Activated CD4-positive, alpha-beta T cell treated with anti-CD3 and anti-CD28 coated beads for 48 hours (primary cell): ENCODE measurements around the gene YLPM1.
A peak's percentile ranks its signal among the peaks of the same experiment; 100 is the strongest.

Source experiments
- DNase-seq: peaks from one replicate; pipeline ENCODE4 v3.0.0-alpha.2; 2020

The YLPM1 gene

GRCh38 chr14:74792249-74793039, 29.3 kb downstream of the YLPM1 start:
- no peak for DNase-seq

GRCh38 chr14:74793506-74794155, 30.5 kb downstream of the YLPM1 start:
- no peak for DNase-seq

- no peak for DNase-seq
Measured at GRCh38 chr14:74794947-74795346, 31.8 kb downstream of the YLPM1 start.

DNA sequence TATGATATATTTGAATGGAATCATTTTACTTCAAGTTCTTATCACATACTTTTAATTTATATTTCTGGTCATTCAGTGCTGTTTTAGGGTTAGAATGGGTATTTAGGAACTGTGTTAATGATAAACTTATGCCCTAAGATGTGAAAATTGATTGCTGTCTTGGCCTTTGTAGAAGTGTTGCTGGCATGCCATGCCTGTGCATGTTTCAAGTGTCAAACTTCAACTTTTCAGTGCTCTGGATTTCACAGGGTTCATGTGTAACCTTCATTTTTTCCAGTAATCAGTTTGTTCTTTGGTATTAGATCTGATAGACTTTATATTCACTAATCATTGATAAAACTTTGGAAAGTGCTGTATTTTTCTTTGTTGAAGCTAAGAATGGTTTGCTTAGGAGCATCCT, 36.6 kb downstream of the YLPM1 start:
- DNase-seq, result no peak

DNA sequence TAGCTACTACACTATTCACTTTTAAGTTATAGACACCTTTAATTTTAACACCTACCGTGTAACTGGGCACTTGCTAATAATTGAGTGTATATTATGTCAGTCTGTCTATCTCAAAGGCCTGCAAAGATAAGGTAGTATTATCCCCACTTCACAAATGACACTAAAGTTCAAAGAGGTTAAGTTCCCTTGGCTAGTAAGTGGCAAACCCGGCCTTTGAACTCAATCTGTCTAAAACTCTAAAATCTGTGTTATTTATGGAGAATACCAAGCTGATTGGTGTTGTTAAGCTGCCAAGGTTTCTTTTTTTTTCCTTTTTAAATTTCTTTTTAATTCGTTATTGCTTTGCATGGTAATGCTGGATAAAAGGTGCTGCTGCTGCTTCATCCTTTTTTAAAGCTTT, 37.7 kb downstream of the YLPM1 start:
- no peak for DNase-seq

DNA sequence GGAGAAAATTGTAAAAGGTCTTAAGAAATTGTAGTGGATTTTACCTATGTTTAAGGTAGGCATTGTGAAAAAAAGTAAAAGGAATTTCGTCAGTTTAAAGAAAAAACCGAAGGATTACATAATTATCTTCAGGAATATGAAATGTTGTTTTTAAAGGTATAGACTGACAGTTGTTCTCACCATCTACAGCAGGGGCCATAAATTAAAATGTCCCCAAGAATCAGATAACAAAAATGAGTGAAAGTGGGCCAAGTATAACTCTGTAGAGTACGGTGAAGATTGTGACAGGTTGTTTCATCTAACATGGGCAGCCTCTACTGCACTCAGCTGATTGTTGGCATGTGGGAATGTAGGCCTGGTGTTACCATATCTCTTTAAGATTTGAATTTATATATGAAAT, 38.3 kb downstream of the YLPM1 start:
- no peak for DNase-seq

DNA sequence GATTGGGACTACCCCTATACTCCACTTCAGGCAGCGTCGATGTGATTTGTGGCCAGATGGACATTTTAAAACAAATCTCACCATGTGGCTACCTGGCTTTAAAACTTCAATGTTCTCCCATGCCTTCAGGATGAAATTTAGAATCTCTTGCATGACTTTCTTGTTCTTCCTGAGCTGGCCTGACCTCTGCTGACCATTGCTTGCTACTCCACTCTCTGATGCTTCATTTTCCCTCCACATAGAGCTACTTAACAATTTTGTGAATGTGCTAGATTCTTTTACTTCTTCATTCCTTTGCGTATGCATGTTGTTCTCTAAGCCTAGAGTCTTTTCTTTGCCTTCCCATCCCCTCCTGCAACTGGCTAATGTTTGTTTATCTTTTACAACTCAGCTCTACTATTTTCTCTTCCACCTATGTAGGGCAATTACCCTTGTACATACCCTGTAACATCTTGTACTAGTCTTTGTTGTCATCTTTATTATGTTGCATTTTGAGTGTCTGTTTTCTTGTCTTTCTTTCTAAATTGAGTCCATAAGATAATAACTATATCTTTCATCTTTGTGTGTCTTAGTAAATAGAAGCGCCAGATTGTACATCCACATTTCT, 41.2 kb downstream of the YLPM1 start:
- peak; percentile 12 for DNase-seq

DNA sequence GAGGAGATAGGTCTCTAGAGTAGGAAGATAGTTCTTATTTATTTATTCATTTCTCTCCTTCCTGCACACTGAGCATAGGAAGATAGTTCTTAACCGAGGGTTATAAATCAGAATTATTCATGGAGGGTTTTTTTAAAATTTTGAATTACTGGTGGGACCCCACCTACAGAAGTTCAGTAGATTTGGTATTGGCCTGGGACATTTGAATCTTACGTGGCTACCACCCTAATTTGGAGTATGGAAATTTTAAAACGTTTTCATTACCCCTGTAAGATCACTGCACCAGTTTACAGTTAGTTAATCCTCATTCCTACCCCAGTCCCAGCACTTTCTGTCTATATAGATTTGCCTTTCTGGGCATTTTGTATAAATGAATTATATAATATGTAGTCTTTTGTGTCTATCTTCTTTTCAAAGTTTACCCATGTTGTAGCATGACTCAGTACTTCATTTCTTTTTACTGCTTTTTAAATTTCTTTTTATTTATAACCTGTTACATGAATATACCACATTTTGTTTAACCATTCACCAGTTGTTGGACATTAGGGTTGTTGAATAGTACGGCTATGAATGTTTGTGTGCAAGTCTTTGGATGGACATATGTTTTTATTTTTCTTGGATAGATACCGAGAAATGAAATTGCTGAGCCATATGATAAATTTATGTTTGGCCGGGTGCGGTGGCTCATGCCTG, 44.9 kb downstream of the YLPM1 start:
- DNase-seq, result no peak

DNA sequence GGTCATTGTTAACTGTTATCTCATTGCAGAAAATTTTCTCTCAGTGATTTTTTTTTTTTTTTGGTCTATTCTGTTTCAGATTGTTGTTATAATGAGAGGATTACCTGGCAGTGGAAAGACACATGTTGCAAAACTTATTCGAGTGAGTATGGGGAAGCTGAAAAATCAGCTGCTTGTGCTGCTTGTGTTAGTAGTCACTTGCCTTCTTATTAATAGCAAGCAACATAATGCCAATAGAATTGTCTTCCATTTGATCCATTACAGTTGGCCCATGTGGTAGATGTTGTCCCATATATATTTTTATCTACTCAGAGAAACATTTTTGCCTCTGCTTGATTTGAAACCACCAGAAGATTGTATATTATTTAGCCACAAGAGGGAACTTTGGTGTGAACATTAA, 53.0 kb downstream of the YLPM1 start:
- DNase-seq, result no peak

- no peak for DNase-seq
Measured at GRCh38 chr14:74820288-74820687, 57.2 kb downstream of the YLPM1 start.

GRCh38 chr14:74821267-74821915, 58.3 kb downstream of the YLPM1 start:
- no peak for DNase-seq

DNA sequence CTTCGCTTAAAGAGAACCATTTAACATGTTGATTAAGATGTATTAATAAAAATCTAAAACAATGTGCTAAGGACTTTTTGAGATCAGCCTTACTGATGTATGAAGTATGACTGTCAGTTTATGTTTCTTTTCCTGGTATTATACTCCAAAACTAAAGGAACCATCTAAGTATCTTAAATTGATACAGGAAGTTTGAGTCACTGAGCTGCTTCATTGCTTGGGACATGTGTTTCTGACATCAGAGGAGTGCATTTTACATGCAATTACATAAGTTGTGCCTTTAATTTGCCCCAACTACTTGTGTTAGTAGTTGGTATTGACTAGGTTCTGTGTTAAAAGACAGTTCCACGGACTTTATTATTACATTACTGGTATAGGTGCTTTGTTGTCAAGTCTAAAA, 61.9 kb downstream of the YLPM1 start:
- no peak for DNase-seq

DNA sequence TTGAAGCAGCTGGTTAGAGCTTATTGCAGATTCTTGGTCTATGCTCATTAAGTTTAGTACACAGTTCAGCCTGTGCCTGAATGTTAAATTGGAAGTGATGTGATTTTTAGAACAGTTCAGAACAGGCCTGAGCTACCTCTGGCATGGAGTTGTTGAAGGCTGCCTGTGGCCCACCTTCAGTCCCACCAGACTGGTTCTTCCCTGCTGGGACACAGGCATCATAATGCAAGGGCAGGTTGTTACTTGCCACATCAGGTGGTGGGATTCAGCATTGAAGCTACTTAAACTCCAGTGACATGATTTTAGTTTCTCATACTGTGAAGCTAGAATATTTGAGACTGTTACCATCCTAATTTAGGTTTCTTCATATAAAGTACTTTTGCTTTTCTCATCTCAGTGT, 63.5 kb downstream of the YLPM1 start:
- DNase-seq, result no peak

DNA sequence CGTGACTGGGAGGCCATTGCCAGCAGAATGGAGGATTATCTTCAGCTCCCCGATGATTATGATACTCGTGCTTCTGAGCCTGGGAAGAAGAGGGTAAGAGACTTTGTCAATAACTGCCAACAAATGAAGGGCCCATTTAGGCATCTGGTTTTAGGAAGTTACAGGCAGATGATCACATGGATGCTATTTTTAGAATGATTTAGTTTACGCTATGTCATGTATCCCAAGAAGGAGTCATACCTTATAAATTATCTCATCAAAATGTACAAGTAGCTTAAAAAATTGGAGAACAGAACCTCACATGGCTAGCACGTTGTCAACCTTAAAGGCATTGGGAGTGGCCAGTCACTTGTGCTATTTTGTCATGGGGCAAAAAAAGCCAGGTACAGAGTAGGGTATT, 66.1 kb downstream of the YLPM1 start:
- DNase-seq, result no peak

- DNase-seq, result no peak
Measured at GRCh38 chr14:74832849-74833248, 69.7 kb downstream of the YLPM1 start.

DNA sequence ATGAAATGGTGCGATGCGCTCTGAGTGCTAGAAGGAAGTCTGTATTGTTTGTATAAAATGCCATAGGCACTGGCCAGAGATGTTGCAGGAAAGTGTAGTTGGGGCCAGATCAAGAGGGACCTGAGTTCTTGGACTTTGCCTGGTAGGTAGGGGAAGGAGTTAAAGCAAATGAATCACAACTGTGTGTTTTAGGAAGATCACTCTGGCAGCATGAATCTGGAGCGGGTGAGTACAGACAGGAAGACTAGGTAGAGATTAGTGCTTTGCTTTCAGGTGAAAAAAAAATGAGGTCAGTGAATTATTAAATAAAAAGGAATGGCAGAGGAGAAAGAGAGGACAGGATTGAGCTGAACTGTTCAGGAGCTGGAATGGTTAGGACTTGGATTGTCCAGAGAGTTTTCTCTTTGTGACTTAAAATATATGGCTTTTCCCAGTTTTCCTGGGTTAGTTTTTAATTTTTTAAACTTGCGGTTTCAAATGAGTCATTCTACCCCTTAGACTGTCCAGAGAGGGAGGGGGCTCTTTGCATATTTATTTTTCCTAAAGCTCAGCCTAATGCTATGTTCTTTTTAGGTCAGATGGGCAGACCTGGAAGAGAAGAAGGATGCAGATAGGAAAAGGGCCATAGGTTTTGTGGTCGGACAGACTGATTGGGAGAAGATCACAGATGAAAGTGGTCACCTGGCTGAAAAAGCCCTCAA, 71.7 kb downstream of the YLPM1 start:
- no peak for DNase-seq

- DNase-seq, result no peak
Measured at GRCh38 chr14:74835645-74836250, 72.6 kb downstream of the YLPM1 start.

DNA sequence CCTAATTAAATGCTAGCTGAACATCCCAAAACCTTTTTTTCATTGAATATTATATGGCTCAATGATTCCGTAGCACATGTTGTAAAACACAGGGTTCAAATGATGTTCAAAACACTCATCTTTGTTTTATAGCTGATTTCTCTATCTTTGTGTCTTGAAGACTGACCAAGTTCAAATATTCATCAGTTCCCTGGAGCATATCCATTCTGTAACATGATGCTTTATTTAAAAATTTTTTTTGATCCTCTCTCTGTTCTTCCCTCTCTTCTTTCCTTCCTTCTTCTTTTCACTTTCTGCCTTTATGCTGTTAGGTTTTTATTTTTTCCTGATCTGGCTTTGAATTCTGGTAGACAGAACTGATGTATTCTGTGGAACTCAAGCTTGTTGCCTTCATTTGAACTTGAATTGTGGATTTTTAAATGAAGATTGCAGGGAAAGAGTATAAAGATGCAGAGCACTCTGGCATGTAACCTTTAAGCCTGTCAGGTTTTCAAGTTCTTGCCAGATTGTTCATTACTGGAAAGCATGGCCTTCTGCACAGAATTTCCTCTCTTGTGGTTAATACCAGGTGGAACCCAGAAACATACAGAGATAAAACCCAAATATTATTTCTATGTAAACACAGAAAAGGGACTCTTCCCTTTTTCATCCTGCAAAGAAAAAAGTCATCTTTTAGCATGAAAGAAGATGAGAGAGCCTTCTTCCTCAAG, 73.3 kb downstream of the YLPM1 start:
- DNase-seq, result no peak

- no peak for DNase-seq
Measured at GRCh38 chr14:74838166-74838565, 75.0 kb downstream of the YLPM1 start.

DNA sequence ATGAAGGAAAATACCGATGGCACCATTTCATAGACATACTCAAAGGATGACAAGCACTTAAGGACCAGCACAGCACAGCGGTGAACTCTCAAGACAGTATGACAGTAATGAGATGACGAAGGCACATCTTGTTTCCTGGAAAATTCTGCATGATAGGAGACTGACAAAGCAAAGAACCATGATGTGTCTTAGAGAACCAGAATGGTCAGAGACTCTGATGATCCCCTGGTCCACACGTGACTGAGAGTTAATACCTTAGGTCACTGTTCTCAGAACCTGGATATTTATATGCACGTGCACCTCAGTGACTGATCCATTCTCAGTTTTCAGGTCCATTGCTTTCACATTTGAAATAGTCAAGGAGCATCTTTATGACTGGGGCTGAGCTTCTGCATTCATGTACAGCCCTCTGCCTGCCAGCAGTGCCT, 77.5 kb downstream of the YLPM1 start:
- no peak for DNase-seq
